ENCODE measurements around the gene LMX1B. TPM values are rescaled to one million over a fixed set of nuclear protein-coding genes. Genes with fewer than 3 reads are reported as not detected.

Gene LMX1B
- total RNA-seq, 1 donor from 2014 or later = 0.21 TPM

DNA sequence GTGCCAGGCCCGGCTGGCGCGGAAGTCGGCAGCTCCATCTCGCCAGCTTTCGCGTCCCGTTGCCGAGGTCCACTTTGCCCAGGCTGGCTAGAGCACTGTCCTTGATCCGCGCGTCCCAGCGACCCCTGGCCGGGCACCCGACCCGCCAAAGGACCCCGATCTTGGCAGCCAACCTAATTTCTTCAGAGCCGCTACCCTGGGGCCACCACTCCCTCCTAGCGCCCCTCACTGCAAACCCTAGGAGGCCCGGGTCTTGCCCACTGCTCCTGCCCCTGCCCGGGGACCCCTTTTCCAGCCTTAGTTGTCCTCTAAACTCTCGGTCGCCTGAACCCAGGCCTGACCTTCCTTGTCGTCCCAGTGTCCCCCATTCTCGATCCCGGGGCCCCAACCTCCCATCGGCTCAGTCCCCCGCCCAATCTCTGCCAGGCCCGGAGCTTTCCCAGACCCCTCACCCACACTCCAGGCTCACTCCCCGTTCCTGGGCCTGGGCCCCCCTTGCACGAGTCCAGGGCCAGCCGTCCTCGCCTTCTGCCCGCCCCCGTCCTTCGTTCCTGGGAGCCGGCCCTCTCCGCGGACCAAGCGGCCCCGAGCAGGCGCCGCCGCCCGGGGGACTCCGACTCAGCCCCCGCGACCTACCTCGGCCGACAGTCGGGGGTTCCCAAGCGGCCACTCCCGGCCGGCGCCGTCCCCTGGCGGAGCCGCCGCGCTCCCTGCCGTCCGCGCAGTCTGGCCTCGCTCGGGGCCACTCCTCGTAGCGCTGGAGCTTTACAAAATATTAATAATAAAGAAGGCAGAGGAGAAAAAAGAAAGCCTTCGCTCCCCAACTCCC, 701 bp upstream of the LMX1B start:
- Histone ChIP-seq H3K36me3 (no peaks in the 10 kb centered on the region), H3K4me3 (peak overlapping the region; percentile 35), H3K27ac (no peak overlapping the region), H3K4me1 (peaks cover 37% of the 10 kb centered on the region), H3K9me3 (no peaks in the 10 kb centered on the region), H3K27me3 (ENCODE audit: low read depth) (peaks cover 91% of the 10 kb centered on the region)
- intact Hi-C loops (cut with DNase I) = no loop called here
- ATAC-seq = no peak
- TF ChIP-seq, protein P1, sequence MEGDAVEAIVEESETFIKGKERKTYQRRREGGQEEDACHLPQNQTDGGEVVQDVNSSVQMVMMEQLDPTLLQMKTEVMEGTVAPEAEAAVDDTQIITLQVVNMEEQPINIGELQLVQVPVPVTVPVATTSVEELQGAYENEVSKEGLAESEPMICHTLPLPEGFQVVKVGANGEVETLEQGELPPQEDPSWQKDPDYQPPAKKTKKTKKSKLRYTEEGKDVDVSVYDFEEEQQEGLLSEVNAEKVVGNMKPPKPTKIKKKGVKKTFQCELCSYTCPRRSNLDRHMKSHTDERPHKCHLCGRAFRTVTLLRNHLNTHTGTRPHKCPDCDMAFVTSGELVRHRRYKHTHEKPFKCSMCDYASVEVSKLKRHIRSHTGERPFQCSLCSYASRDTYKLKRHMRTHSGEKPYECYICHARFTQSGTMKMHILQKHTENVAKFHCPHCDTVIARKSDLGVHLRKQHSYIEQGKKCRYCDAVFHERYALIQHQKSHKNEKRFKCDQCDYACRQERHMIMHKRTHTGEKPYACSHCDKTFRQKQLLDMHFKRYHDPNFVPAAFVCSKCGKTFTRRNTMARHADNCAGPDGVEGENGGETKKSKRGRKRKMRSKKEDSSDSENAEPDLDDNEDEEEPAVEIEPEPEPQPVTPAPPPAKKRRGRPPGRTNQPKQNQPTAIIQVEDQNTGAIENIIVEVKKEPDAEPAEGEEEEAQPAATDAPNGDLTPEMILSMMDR (IDR thresholded peaks at IDR 0.05) = no peak
- DNase-seq = no peak

DNA sequence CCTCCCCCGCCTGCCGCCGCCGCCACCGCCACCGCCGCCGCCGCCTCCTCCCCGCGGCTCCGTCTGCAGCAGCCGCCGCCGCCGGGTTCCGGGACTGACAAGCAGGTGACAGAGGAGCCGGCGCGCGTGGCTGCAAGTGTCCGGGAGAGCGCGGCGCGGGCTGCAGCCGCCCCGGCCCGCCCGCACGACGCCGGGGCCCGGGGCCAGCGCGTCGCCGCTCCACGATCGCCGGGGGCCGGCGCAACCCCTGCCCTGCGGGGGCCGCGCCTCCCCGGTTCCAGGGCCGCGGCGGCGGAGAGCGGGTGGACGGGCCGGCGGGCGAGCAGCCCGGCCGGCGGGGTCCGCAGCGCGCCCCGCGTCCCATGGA, 343 bp downstream of the LMX1B start:
- intact Hi-C loops (cut with DNase I) = no loop called here
- peaks cover 91% of the 10 kb centered on the region for H3K27me3 ChIP-seq (ENCODE audit: low read depth)
- H3K9me3 ChIP-seq = no peaks in the 10 kb centered on the region
- ATAC-seq (no peak), DNase-seq (no peak)
- H3K27ac ChIP-seq = no peak overlapping the region
- no peaks in the 10 kb centered on the region for H3K36me3 ChIP-seq
- no peak overlapping the region for H3K4me3 ChIP-seq
- TF ChIP-seq, protein P1 (IDR thresholded peaks at IDR 0.05) = no peak
- H3K4me1 ChIP-seq = peaks cover 45% of the 10 kb centered on the region

DNA sequence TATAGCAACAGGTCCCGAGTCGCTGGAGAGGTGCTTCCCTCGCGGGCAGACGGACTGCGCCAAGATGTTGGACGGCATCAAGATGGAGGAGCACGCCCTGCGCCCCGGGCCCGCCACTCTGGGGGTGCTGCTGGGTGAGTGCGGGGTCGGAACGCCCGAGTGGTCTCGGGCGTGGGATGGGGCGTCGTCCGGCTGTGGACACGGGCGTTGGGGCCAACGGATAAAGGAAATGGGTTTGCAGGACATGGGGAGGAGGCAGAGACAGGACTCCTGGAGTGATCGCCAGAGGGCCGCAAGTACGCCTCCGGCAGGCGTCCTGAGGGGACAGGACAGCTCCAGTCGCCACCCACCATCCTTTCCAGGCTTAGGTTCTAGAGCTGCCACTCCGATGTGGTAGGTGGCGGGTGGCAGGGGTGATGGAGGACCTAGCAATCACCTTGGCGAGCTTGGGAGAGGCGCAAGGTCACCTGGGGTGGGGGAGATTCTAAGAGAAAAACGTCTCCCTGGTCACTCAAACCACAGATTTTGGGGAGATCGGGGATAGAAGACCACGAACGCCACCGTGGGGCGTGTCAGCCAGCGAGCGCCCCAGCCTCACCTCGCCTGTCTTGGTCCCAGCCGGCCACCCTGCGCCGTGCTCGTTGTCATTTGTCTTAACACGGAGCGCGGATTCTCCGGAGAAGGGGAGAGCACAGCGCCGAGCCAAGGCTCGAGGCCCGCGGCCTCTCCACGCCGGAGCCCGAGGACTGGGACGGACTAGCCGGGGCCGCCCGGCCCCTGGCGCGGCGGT, 922 bp downstream of the LMX1B start:
- Histone ChIP-seq H3K27me3 (ENCODE audit: low read depth) (peaks cover 91% of the 10 kb centered on the region), H3K9me3 (no peaks in the 10 kb centered on the region), H3K4me1 (peaks cover 45% of the 10 kb centered on the region), H3K36me3 (no peaks in the 10 kb centered on the region), H3K4me3 (no peak overlapping the region), H3K27ac (no peak overlapping the region)
- intact Hi-C loops (cut with DNase I) = no loop called here
- no peak for ATAC-seq
- TF ChIP-seq, protein P1 (IDR thresholded peaks at IDR 0.05) = no peak
- no peak for DNase-seq

DNA sequence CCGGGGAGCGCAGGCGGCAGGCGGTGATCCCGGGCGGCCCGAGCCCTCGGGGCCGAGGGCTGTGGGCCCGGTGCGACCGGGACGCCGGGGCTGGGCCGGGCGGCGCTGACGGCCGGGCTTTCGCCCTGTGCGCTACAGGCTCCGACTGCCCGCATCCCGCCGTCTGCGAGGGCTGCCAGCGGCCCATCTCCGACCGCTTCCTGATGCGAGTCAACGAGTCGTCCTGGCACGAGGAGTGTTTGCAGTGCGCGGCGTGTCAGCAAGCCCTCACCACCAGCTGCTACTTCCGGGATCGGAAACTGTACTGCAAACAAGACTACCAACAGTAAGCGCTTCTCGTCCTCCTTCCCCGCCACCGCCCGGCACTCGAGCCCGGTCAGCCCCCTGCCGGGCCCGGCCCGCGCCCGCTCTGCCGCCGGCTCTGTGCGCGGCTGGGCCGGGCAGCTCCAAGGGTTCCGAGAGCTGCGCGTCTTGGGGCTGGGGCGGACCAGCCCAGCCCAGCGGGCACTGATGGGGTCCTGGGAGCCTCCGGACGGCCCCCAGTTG, 1.6 kb downstream of the LMX1B start:
- peak; percentile 60 for DNase-seq
- Histone ChIP-seq H3K27ac (no peak overlapping the region), H3K27me3 (ENCODE audit: low read depth) (peaks cover 91% of the 10 kb centered on the region), H3K9me3 (no peaks in the 10 kb centered on the region), H3K4me3 (peak overlapping the region; percentile 7), H3K36me3 (no peaks in the 10 kb centered on the region), H3K4me1 (peaks cover 41% of the 10 kb centered on the region)
- TF ChIP-seq, protein P1 (IDR thresholded peaks at IDR 0.05) = no peak
- no peak for ATAC-seq
- intact Hi-C loops (cut with DNase I) = no loop called here

DNA sequence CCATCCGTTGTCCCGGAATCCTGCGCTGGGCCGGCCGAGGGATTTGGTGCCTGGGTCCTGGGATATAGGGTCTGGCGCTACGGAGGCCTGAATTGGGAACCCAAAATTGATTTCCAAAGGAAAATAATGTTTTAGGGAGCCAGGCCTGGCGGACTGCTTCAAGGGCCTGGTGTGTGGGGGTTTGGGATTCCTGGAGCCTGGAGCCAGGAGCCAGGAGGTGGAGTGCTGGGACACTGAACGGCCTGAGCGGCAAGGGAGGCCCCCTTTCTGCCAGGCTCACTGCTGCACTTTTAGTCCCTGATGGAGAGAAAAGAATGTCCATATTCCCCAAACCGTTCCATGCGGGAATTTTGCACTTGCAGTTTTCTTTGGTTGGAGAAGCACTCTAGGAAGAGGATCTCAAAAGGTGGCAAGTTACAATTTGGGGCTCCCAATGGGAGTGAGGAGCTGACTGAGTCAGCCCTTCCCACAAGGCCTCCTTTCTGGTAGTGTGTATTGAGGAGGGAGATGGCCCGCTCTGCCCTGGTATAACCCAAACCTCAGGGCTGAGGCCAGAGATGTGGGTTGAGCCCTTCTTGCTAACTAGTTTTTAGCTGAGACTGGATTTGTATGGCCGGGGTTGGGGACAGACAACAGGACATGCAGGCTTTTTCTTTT, 2.2 kb downstream of the LMX1B start:
- peaks cover 92% of the 10 kb centered on the region for H3K27me3 ChIP-seq (ENCODE audit: low read depth)
- no peak overlapping the region for H3K27ac ChIP-seq
- H3K9me3 ChIP-seq = no peaks in the 10 kb centered on the region
- ATAC-seq (no peak), DNase-seq (no peak)
- TF ChIP-seq, protein P1 (IDR thresholded peaks at IDR 0.05) = no peak
- intact Hi-C loops (cut with DNase I) = no loop called here
- no peaks in the 10 kb centered on the region for H3K36me3 ChIP-seq
- peaks cover 37% of the 10 kb centered on the region for H3K4me1 ChIP-seq
- H3K4me3 ChIP-seq = no peak overlapping the region
